PC-9 (cell line): ENCODE measurements around the gene SLC4A11. TPM values are rescaled to one million over a fixed set of nuclear protein-coding genes. Genes with fewer than 3 reads are reported as not detected.

Experiments
- BruUV-seq: library from RNA; stranded (reverse); fragments of 400-500 nt; replicated peaks from 2 replicates; lab custom pipeline; 2021; lab: Mats Ljungman, UMichigan
- CTCF ChIA-PET: fragments of 300-600 bp; sonication (Branson Sonifier 250); formaldehyde crosslinking; loops from one replicate; lab custom pipeline; 2022; ENCODE audit warnings: antibody characterized with exemption; lab: Charles Lee
- POLR2A ChIA-PET: fragments of 300-600 bp; sonication (Branson Sonifier 250); formaldehyde crosslinking; loops from one replicate; lab custom pipeline; 2022; ENCODE audit warnings: antibody characterized with exemption; ENCODE audit not compliant: unreplicated experiment; lab: Charles Lee
- DNase-seq, 2 experiments: peaks; one replicate each; pipeline versions ENCODE4 v3.0.0 to v3.0.0-alpha.2; 2015 to 2022; ENCODE audit warnings: mixed read lengths in 1 of 2
- H2AFZ ChIP-seq: fragments of 200-600 bp; sonication (generic); 2 replicates; pipeline ENCODE4 v1.8.1; 2017; ENCODE audit warnings: antibody characterized with exemption
- H3F3A ChIP-seq: fragments of 200-600 bp; sonication (generic); 2 replicates; pipeline ENCODE4 v1.8.1; 2017; ENCODE audit warnings: antibody characterized with exemption, mild to moderate bottlenecking, low read depth; ENCODE audit not compliant: insufficient read depth
- H3K27ac ChIP-seq: fragments of 200-600 bp; sonication (generic); 2 replicates; pipeline ENCODE4 v1.6.1; 2016; ENCODE audit warnings: mixed run types
- H3K27me3 ChIP-seq: fragments of 200-600 bp; sonication (generic); 2 replicates; pipeline ENCODE4 v1.6.1; 2016; ENCODE audit warnings: low read depth, mixed run types; ENCODE audit not compliant: insufficient read depth
- H3K36me3 ChIP-seq: fragments of 200-600 bp; sonication (generic); 2 replicates; pipeline ENCODE4 v1.6.1; 2016; ENCODE audit warnings: low read depth, mixed run types
- H3K4me1 ChIP-seq: fragments of 200-600 bp; sonication (generic); replicated peaks from 2 replicates; pipeline ENCODE4 v1.6.1; 2016; ENCODE audit warnings: mixed run types; ENCODE audit not compliant: insufficient read depth
- H3K4me2 ChIP-seq: fragments of 200-600 bp; sonication (generic); 2 replicates; pipeline ENCODE4 v1.6.1; 2017; ENCODE audit warnings: mixed run types
- H3K4me3 ChIP-seq: fragments of 200-600 bp; sonication (generic); 2 replicates; pipeline ENCODE4 v1.6.1; 2016; ENCODE audit warnings: mixed run types
- H3K79me2 ChIP-seq: fragments of 200-600 bp; sonication (generic); 2 replicates; pipeline ENCODE4 v1.6.1; 2017; ENCODE audit warnings: low read depth, mixed run types
- H3K9me2 ChIP-seq: fragments of 200-600 bp; sonication (generic); 2 replicates; pipeline ENCODE4 v1.8.1; 2017; ENCODE audit warnings: mild to moderate bottlenecking; ENCODE audit not compliant: insufficient read depth
- H3K9me3 ChIP-seq: fragments of 200-600 bp; sonication (generic); 2 replicates; pipeline ENCODE4 v1.8.1; 2016; ENCODE audit warnings: low read depth; ENCODE audit not compliant: insufficient read depth
- H4K20me1 ChIP-seq: fragments of 200-600 bp; sonication (generic); 2 replicates; pipeline ENCODE4 v1.8.1; 2017; ENCODE audit not compliant: insufficient read depth
- CTCF ChIP-seq: fragments of 200-600 bp; sonication (generic); conservative IDR thresholded peaks from 2 replicates; pipeline ENCODE4 v1.6.1; 2017; ENCODE audit warnings: mixed run types, antibody characterized with exemption, mild to moderate bottlenecking, moderate library complexity
- EZH2 ChIP-seq: fragments of 200-600 bp; sonication (generic); IDR thresholded peaks from 2 replicates; pipeline ENCODE4 v1.8.0; 2017; ENCODE audit warnings: antibody characterized with exemption, low read depth
- intact Hi-C: fragments of 100-400 bp; cut with micrococcal nuclease; formaldehyde crosslinking; loops from one replicate; pipeline ENCODE4 v1.10.0; 2022; ENCODE audit not compliant: unreplicated experiment
- total RNA-seq: library from RNA; stranded (reverse); gene quantifications from 2 replicates; pipeline ENCODE4 v1.2.3, GENCODE V29; 2021

The SLC4A11 gene
- total RNA-seq, 1 experiment from 2014 or later, result 46.1 TPM

- no peak overlapping the region for H3K4me2 ChIP-seq
- TF ChIP-seq CTCF (no peak), EZH2 (no peak)
- no peaks in the 10 kb centered on the region for H3K79me2 ChIP-seq
- H3K4me1 ChIP-seq, result peaks cover 23% of the 10 kb centered on the region
- H3K9me2 ChIP-seq, result no peaks in the 10 kb centered on the region
- CTCF ChIA-PET, result no interaction called here
- no TSS peak for BruUV-seq
- no peak for DNase-seq
- H3F3A ChIP-seq, result peaks cover 17% of the 10 kb centered on the region; the same call in 1 of the 2 replicates
- no peak overlapping the region for H3K27ac ChIP-seq
- no peaks in the 10 kb centered on the region for H3K36me3 ChIP-seq
- intact Hi-C loops, result no loop called here
- H3K4me3 ChIP-seq, result no peak overlapping the region
- H3K27me3 ChIP-seq, result no peaks in the 10 kb centered on the region
- no peak overlapping the region for H2AFZ ChIP-seq
- H4K20me1 ChIP-seq, result no peaks in the 10 kb centered on the region
- POLR2A ChIA-PET, result no interaction called here
- H3K9me3 ChIP-seq, result no peaks in the 10 kb centered on the region
Measured at GRCh38 chr20:3233131-3233990, 5.6 kb downstream of the SLC4A11 start.

GRCh38 chr20:3231889-3232588 is 7.0 kb downstream of the SLC4A11 start:
- H3K4me2 ChIP-seq, result no peak overlapping the region
- no TSS peak for BruUV-seq
- H3K27ac ChIP-seq, result no peak overlapping the region
- H4K20me1 ChIP-seq, result no peaks in the 10 kb centered on the region
- H3K9me3 ChIP-seq, result no peaks in the 10 kb centered on the region
- H3K4me3 ChIP-seq, result no peak overlapping the region
- TF ChIP-seq EZH2 (no peak), CTCF (no peak)
- peaks cover 23% of the 10 kb centered on the region for H3K4me1 ChIP-seq
- H2AFZ ChIP-seq, result no peak overlapping the region
- no peak for DNase-seq
- ChIA-PET POLR2A (interaction anchor here (0.5 to 0.7 kb wide), 3 partner anchors 10 to 57 kb away, joined by 3 to 4 read pairs (median 3); no protein-coding TSS in a partner anchor), CTCF (no interaction called here)
- H3K27me3 ChIP-seq, result no peaks in the 10 kb centered on the region
- H3F3A ChIP-seq, result peaks cover 16% of the 10 kb centered on the region; the same call in 1 of the 2 replicates
- intact Hi-C loops, result no loop called here
- H3K36me3 ChIP-seq, result no peaks in the 10 kb centered on the region
- no peaks in the 10 kb centered on the region for H3K79me2 ChIP-seq
- no peaks in the 10 kb centered on the region for H3K9me2 ChIP-seq

DNA sequence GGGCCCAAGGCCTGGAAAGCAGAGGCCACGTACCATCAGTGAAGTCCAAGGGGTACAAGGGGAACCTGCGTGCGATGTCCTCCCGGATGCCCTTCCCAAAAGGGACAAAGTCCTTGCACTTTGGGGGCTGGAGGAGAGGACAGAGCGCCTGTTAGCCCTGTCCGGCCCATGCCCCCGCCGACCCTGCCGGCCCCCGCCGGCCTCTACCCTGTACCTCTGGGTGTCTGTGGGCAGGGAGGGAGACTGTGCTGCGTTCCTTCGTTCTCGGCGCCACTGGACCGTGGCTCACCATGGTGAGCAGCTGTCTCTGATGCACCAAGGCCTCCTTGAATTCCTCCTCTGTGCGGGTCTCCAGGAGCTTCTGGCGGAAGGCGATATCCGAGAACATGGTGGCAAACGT is 7.9 kb downstream of the SLC4A11 start:
- no peak overlapping the region for H3K4me3 ChIP-seq
- peaks cover 15% of the 10 kb centered on the region for H3K4me1 ChIP-seq
- DNase-seq, result no peak
- TF ChIP-seq CTCF (no peak), EZH2 (no peak)
- no peaks in the 10 kb centered on the region for H3K9me2 ChIP-seq
- ChIA-PET POLR2A (interaction anchor here (0.6 kb wide), 1 partner anchor 11 kb away, joined by 3 read pairs; no protein-coding TSS in a partner anchor), CTCF (no interaction called here)
- no peak overlapping the region for H2AFZ ChIP-seq
- H3K27ac ChIP-seq, result no peak overlapping the region
- intact Hi-C loops, result no loop called here
- peaks cover 9% of the 10 kb centered on the region; the same call in 1 of the 2 replicates for H3F3A ChIP-seq
- H3K27me3 ChIP-seq, result no peaks in the 10 kb centered on the region
- no peaks in the 10 kb centered on the region for H3K79me2 ChIP-seq
- BruUV-seq, result no TSS peak
- H3K4me2 ChIP-seq, result no peak overlapping the region
- H3K9me3 ChIP-seq, result no peaks in the 10 kb centered on the region
- no peaks in the 10 kb centered on the region for H3K36me3 ChIP-seq
- no peaks in the 10 kb centered on the region for H4K20me1 ChIP-seq
